Loucy (cell line): ENCODE data around the gene KLHDC4.

ENCODE experiments used
- H2AFZ ChIP-seq: fragments of 200-600 bp; sonication (generic); 2 replicates; pipeline ENCODE4 v1.6.0; 2016; ENCODE audit warnings: antibody characterized with exemption, mild to moderate bottlenecking, low read length, moderate library complexity
- H3F3A ChIP-seq: fragments of 200-600 bp; 2 replicates; pipeline ENCODE4 v1.6.0; 2016; ENCODE audit warnings: antibody characterized with exemption, low read depth, mild to moderate bottlenecking
- H3K27me3 ChIP-seq: fragments of 200-600 bp; sonication (generic); 2 replicates; pipeline ENCODE4 v1.6.1; 2014; ENCODE audit warnings: low read length, mild to moderate bottlenecking; ENCODE audit not compliant: insufficient read depth, poor library complexity, severe bottlenecking
- H3K36me3 ChIP-seq: fragments of 200-600 bp; sonication (generic); 2 replicates; pipeline ENCODE4 v1.6.1; 2016; ENCODE audit warnings: low read length; ENCODE audit not compliant: insufficient read depth
- H3K4me1 ChIP-seq: fragments of 200-600 bp; sonication (generic); 2 replicates; pipeline ENCODE4 v1.5.1; 2014; ENCODE audit warnings: low read length, mild to moderate bottlenecking; ENCODE audit not compliant: insufficient read depth, poor library complexity, severe bottlenecking
- H3K4me2 ChIP-seq: fragments of 200-600 bp; sonication (generic); 2 replicates; pipeline ENCODE4 v1.6.0; 2014; ENCODE audit warnings: antibody characterized with exemption, low read length, low read depth, mild to moderate bottlenecking; ENCODE audit not compliant: poor library complexity, severe bottlenecking
- H3K4me3 ChIP-seq: fragments of 200-600 bp; sonication (generic); 2 replicates; pipeline ENCODE4 v1.5.1; 2014; ENCODE audit warnings: low read length, mild to moderate bottlenecking, mixed read lengths; ENCODE audit not compliant: poor library complexity, severe bottlenecking
- H3K79me2 ChIP-seq: fragments of 200-600 bp; sonication (generic); 2 replicates; pipeline ENCODE4 v1.6.1; 2014; ENCODE audit warnings: low read length; ENCODE audit not compliant: insufficient read depth
- H3K9ac ChIP-seq: fragments of 200-600 bp; sonication (generic); 2 replicates; pipeline ENCODE4 v1.6.0; 2014; ENCODE audit warnings: mild to moderate bottlenecking, low read depth, low read length, moderate library complexity; ENCODE audit not compliant: poor library complexity, severe bottlenecking
- H3K9me2 ChIP-seq: fragments of 200-600 bp; sonication (generic); replicated peaks from 2 replicates; pipeline ENCODE4 v1.6.1; 2016; ENCODE audit warnings: low read depth, low read length, mixed read lengths
- H3K9me3 ChIP-seq: fragments of 200-600 bp; sonication (generic); 2 replicates; pipeline ENCODE4 v1.6.1; 2014; ENCODE audit warnings: mild to moderate bottlenecking, antibody characterized with exemption, low read length, low read depth; ENCODE audit not compliant: insufficient read depth
- H4K20me1 ChIP-seq: fragments of 200-600 bp; sonication (generic); 2 replicates; pipeline ENCODE4 v1.6.0; 2014; ENCODE audit warnings: antibody characterized with exemption, low read length, mild to moderate bottlenecking; ENCODE audit not compliant: insufficient read depth, poor library complexity, severe bottlenecking
- CTCF ChIP-seq: fragments of 200-600 bp; sonication (generic); conservative IDR thresholded peaks from 2 replicates; pipeline ENCODE4 v1.5.1; 2014; ENCODE audit warnings: mild to moderate bottlenecking, antibody characterized with exemption, low read length
- EZH2phosphoT487 ChIP-seq: fragments of 200-600 bp; IDR thresholded peaks from 2 replicates; pipeline ENCODE4 v1.6.1; 2018; ENCODE audit warnings: antibody characterized with exemption, mild to moderate bottlenecking, moderate library complexity, borderline replicate concordance

KLHDC4 gene

GRCh38 chr16:87741700-87742415 is 23.9 kb downstream of the KLHDC4 start:
- Histone ChIP-seq H3K4me2 (no peak overlapping the region), H4K20me1 (no peaks in the 10 kb centered on the region), H3K9ac (no peak overlapping the region), H3K9me3 (no peaks in the 10 kb centered on the region), H3K4me3 (no peak overlapping the region), H2AFZ (no peak overlapping the region), H3K36me3 (peaks cover 9% of the 10 kb centered on the region; the same call in 1 of the 2 replicates), H3F3A (no peaks in the 10 kb centered on the region), H3K9me2 (no peaks in the 10 kb centered on the region), H3K27me3 (no peaks in the 10 kb centered on the region), H3K79me2 (no peaks in the 10 kb centered on the region; the same call in 1 of the 2 replicates), H3K4me1 (no peaks in the 10 kb centered on the region)
- no peak for TF ChIP-seq CTCF
- no peak for TF ChIP-seq EZH2phosphoT487

- no peaks in the 10 kb centered on the region for H3K9me2 ChIP-seq
- no peaks in the 10 kb centered on the region; the same call in 1 of the 2 replicates for H3K79me2 ChIP-seq
- no peaks in the 10 kb centered on the region for H3F3A ChIP-seq
- no peak overlapping the region for H2AFZ ChIP-seq
- no peaks in the 10 kb centered on the region for H3K9me3 ChIP-seq
- TF ChIP-seq CTCF (no peak), EZH2phosphoT487 (no peak)
- H3K4me3 ChIP-seq, result no peak overlapping the region
- no peak overlapping the region for H3K4me2 ChIP-seq
- no peaks in the 10 kb centered on the region for H3K4me1 ChIP-seq
- no peaks in the 10 kb centered on the region for H3K27me3 ChIP-seq
- no peak overlapping the region for H3K9ac ChIP-seq
- no peaks in the 10 kb centered on the region for H4K20me1 ChIP-seq
- H3K36me3 ChIP-seq, result peaks cover 14% of the 10 kb centered on the region; the same call in 1 of the 2 replicates
These were observed 24.8 kb downstream of the KLHDC4 start for GRCh38 chr16:87740909-87741424.

GRCh38 chr16:87740441-87740840 is 25.3 kb downstream of the KLHDC4 start:
- no peak for TF ChIP-seq CTCF
- no peak for TF ChIP-seq EZH2phosphoT487
- no peaks in the 10 kb centered on the region for H3K4me1 ChIP-seq
- no peaks in the 10 kb centered on the region for H3F3A ChIP-seq
- H3K4me3 ChIP-seq, result no peak overlapping the region
- peaks cover 12% of the 10 kb centered on the region; the same call in 1 of the 2 replicates for H3K36me3 ChIP-seq
- no peaks in the 10 kb centered on the region for H4K20me1 ChIP-seq
- no peaks in the 10 kb centered on the region for H3K9me2 ChIP-seq
- no peaks in the 10 kb centered on the region for H3K9me3 ChIP-seq
- no peak overlapping the region for H2AFZ ChIP-seq
- no peaks in the 10 kb centered on the region for H3K27me3 ChIP-seq
- no peaks in the 10 kb centered on the region; the same call in 1 of the 2 replicates for H3K79me2 ChIP-seq
- no peak overlapping the region for H3K4me2 ChIP-seq
- no peak overlapping the region for H3K9ac ChIP-seq
